Measurements from ENCODE around the gene CFAP52.

- peak; percentile 32; the same call in 1 of the 2 replicates for TF ChIP-seq CTCF (conservative IDR thresholded peaks at IDR 0.05)
- TF ChIP-seq EZH2 (IDR thresholded peaks at IDR 0.05; ENCODE audit: low read depth) = no peak
These were observed 68.7 kb downstream of the CFAP52 start, which contains the start of gene USP43 for GRCh38 chr17:9644910-9645751.
